HepG2 (cell line): Measurements from ENCODE around the gene GPR42.

ENCODE experiments used
- CTCF ChIP-seq: sonication (generic); formaldehyde crosslinking; IDR thresholded peaks from 2 replicates; pipeline ENCODE4 v1.5.0; 2020; ENCODE audit warnings: mild to moderate bottlenecking, missing genetic modification reagents, moderate library complexity
- EP300 ChIP-seq, 3 experiments: sonication (generic) in 1 of 3; formaldehyde crosslinking in 1 of 3; IDR thresholded peaks; 2 replicates each; pipeline versions ENCODE4 v1.5.1 to v1.6.1; 2011 to 2020; ENCODE audit warnings: low read depth in 2 of 3, low read length in 2 of 3, borderline replicate concordance in 1 of 3, improper control_type of control experiment in 1 of 3, mild to moderate bottlenecking in 1 of 3, missing genetic modification reagents in 1 of 3, moderate library complexity in 1 of 3
- FOSL2 ChIP-seq: sonication (generic); formaldehyde crosslinking; IDR thresholded peaks from 2 replicates; pipeline ENCODE4 v1.4.0; 2020; ENCODE audit warnings: missing genetic modification reagents
- IKZF1 ChIP-seq: fragments of 450-650 bp; IDR thresholded peaks from 2 replicates; pipeline ENCODE4 v1.7.1; 2016
- MATR3 ChIP-seq: sonication (generic); formaldehyde crosslinking; IDR thresholded peaks from 2 replicates; pipeline ENCODE4 v1.4.0; 2020; ENCODE audit warnings: missing genetic modification reagents
- MBNL3 ChIP-seq: fragments of 250-450 bp; sonication (Bioruptor Pico); conservative IDR thresholded peaks from 2 replicates; pipeline ENCODE4 v1.8.0; 2022; ENCODE audit warnings: mild to moderate bottlenecking, inconsistent platforms
- PAX8 ChIP-seq: sonication (generic); formaldehyde crosslinking; IDR thresholded peaks from 2 replicates; pipeline ENCODE4 v1.8.0; 2022; ENCODE audit warnings: mild to moderate bottlenecking, missing genetic modification reagents, borderline replicate concordance
- POLR2AphosphoS5 ChIP-seq: IDR thresholded peaks from 2 replicates; pipeline ENCODE4 v1.6.1; 2012; ENCODE audit warnings: low read depth, low read length
- ZNF34 ChIP-seq: sonication (generic); formaldehyde crosslinking; IDR thresholded peaks from 2 replicates; pipeline ENCODE4 v1.4.0; 2020; ENCODE audit warnings: mild to moderate bottlenecking, missing genetic modification reagents, borderline replicate concordance
- ZNF562 ChIP-seq: sonication (generic); formaldehyde crosslinking; IDR thresholded peaks from 2 replicates; pipeline ENCODE4 v1.8.0; 2022; ENCODE audit warnings: missing genetic modification reagents, borderline replicate concordance
- ZNF609 ChIP-seq: sonication (generic); formaldehyde crosslinking; IDR thresholded peaks from 2 replicates; pipeline ENCODE4 v1.4.0; 2020; ENCODE audit warnings: mild to moderate bottlenecking, missing genetic modification reagents, borderline replicate concordance
- TF ChIP-seq, protein P1 (sequence below): sonication (generic); formaldehyde crosslinking; IDR thresholded peaks from 2 replicates; pipeline ENCODE4 v1.4.0; 2020; ENCODE audit warnings: low read depth, mild to moderate bottlenecking, missing genetic modification reagents

DNA sequence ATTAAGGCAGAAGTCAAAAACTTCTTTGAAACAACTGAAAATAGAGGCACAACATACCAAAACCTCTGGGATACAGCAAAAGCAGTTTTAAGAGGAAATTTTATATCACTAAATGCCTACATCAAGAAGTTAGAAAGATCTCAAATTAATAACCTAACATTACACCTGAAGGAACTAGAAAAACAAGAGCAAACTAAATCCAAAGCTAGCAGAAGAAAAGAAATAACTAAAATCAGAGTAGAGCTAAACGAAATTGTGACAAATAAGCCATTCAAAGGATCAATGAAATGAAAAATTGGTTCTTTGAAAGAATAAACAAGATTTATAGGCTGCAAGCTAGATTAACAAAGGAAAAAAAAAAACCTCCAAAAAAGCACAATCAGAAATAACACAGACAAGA, 2.5 kb upstream of the GPR42 start:
- TF ChIP-seq PAX8 (CRISPR knock-in tag) (no peak), CTCF (CRISPR knock-in tag) (no peak), ZNF562 (CRISPR knock-in tag) (no peak), MBNL3 (no peak), ZNF34 (CRISPR knock-in tag) (no peak), ZNF609 (no peak), EP300 (IDR thresholded peaks at IDR 0.05; ENCODE audit: low read depth in 2 of 2, low read length in 2 of 2) (no peak), EP300 (CRISPR knock-in tag; IDR thresholded peaks at IDR 0.05; ENCODE audit: borderline replicate concordance) (no peak), IKZF1 (no peak), FOSL2 (CRISPR knock-in tag) (no peak), MATR3 (CRISPR knock-in tag) (no peak), POLR2AphosphoS5 (no peak)
- TF ChIP-seq, protein P1, sequence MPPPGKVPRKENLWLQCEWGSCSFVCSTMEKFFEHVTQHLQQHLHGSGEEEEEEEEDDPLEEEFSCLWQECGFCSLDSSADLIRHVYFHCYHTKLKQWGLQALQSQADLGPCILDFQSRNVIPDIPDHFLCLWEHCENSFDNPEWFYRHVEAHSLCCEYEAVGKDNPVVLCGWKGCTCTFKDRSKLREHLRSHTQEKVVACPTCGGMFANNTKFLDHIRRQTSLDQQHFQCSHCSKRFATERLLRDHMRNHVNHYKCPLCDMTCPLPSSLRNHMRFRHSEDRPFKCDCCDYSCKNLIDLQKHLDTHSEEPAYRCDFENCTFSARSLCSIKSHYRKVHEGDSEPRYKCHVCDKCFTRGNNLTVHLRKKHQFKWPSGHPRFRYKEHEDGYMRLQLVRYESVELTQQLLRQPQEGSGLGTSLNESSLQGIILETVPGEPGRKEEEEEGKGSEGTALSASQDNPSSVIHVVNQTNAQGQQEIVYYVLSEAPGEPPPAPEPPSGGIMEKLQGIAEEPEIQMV, result no peak
